ENCODE results near the gene C2orf78. TPM values are rescaled to one million over a fixed set of nuclear protein-coding genes. Genes with fewer than 3 reads are reported as not detected.
A peak's percentile ranks its signal among the peaks of the same experiment; 100 is the strongest.

The C2orf78 gene
- total and polyA plus RNA-seq, 9 of the 15 experiments (the other 6 are each of a cell fraction or from before 2014, with no cell fraction given) = 0.04 to 0.28 (median 0.20) TPM

DNA sequence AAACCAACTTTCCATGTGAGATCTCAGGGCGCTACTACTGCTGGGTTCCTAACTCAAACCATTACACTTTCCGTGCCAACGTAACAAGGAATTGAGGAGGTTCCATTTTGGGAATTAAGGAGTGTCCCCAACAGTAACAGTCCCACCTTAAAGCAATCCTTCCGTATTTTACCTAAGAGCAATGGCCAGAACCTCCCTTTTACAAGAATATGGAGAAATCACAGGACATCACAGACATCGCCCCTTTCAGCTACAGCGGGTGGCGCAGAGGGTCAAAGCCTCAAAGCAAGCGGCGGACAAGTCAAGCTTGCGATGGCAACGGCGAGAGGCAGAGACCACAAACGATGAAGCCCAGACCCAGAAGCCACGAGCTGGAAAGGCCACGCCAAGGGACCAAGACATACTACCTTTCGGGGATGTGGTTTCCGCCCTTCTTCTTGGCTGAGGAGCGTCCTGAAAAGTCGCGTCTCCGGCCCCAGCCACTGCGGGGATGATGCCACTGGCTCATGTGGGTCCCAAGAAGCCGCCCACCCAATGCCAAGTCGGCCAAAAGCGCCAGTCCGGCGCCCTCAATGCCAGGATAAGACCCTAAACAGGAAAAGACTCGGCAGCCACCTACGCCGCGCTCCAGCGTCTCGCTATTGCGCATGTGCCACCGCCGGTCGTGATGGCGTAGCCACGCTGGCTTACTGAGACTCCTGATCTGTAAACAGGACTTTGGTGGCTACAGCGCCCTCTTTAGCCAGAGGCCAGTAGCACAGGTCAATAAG, 4.3 kb upstream of the C2orf78 start, which contains the start of gene DUSP11 (continued):
- TF ChIP-seq USF2 (CRISPR knock-in tag; IDR thresholded peaks at IDR 0.05) (no peak), EGR1 (conservative IDR thresholded peaks at IDR 0.05) (peak; percentile 64), CSDE1 (IDR thresholded peaks at IDR 0.05) (no peak), SREBF2 (CRISPR knock-in tag; IDR thresholded peaks at IDR 0.05) (no peak), TCF7L2 (IDR thresholded peaks at IDR 0.05; ENCODE audit: low read depth, low read length) (no peak), PATZ1 (CRISPR knock-in tag; IDR thresholded peaks at IDR 0.05; ENCODE audit: borderline replicate concordance) (no peak), MTA3 (IDR thresholded peaks at IDR 0.05; ENCODE audit: borderline replicate concordance) (peak; percentile 60; the same call in 1 of the 2 replicates), TFAM (CRISPR knock-in tag; conservative IDR thresholded peaks at IDR 0.05) (no peak), NELFE (IDR thresholded peaks at IDR 0.05; ENCODE audit: insufficient read depth, insufficient read length) (no peak), MAFG (tag; conservative IDR thresholded peaks at IDR 0.05) (no peak)
- TF ChIP-seq, protein P1, sequence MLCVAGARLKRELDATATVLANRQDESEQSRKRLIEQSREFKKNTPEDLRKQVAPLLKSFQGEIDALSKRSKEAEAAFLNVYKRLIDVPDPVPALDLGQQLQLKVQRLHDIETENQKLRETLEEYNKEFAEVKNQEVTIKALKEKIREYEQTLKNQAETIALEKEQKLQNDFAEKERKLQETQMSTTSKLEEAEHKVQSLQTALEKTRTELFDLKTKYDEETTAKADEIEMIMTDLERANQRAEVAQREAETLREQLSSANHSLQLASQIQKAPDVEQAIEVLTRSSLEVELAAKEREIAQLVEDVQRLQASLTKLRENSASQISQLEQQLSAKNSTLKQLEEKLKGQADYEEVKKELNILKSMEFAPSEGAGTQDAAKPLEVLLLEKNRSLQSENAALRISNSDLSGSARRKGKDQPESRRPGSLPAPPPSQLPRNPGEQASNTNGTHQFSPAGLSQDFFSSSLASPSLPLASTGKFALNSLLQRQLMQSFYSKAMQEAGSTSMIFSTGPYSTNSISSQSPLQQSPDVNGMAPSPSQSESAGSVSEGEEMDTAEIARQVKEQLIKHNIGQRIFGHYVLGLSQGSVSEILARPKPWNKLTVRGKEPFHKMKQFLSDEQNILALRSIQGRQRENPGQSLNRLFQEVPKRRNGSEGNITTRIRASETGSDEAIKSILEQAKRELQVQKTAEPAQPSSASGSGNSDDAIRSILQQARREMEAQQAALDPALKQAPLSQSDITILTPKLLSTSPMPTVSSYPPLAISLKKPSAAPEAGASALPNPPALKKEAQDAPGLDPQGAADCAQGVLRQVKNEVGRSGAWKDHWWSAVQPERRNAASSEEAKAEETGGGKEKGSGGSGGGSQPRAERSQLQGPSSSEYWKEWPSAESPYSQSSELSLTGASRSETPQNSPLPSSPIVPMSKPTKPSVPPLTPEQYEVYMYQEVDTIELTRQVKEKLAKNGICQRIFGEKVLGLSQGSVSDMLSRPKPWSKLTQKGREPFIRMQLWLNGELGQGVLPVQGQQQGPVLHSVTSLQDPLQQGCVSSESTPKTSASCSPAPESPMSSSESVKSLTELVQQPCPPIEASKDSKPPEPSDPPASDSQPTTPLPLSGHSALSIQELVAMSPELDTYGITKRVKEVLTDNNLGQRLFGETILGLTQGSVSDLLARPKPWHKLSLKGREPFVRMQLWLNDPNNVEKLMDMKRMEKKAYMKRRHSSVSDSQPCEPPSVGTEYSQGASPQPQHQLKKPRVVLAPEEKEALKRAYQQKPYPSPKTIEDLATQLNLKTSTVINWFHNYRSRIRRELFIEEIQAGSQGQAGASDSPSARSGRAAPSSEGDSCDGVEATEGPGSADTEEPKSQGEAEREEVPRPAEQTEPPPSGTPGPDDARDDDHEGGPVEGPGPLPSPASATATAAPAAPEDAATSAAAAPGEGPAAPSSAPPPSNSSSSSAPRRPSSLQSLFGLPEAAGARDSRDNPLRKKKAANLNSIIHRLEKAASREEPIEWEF (CRISPR knock-in tag; IDR thresholded peaks at IDR 0.05) = no peak
- TF ChIP-seq, protein P2, sequence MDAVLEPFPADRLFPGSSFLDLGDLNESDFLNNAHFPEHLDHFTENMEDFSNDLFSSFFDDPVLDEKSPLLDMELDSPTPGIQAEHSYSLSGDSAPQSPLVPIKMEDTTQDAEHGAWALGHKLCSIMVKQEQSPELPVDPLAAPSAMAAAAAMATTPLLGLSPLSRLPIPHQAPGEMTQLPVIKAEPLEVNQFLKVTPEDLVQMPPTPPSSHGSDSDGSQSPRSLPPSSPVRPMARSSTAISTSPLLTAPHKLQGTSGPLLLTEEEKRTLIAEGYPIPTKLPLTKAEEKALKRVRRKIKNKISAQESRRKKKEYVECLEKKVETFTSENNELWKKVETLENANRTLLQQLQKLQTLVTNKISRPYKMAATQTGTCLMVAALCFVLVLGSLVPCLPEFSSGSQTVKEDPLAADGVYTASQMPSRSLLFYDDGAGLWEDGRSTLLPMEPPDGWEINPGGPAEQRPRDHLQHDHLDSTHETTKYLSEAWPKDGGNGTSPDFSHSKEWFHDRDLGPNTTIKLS (IDR thresholded peaks at IDR 0.05; ENCODE audit: borderline replicate concordance, low read depth) = peak; percentile 96
- TF ChIP-seq, protein P3, sequence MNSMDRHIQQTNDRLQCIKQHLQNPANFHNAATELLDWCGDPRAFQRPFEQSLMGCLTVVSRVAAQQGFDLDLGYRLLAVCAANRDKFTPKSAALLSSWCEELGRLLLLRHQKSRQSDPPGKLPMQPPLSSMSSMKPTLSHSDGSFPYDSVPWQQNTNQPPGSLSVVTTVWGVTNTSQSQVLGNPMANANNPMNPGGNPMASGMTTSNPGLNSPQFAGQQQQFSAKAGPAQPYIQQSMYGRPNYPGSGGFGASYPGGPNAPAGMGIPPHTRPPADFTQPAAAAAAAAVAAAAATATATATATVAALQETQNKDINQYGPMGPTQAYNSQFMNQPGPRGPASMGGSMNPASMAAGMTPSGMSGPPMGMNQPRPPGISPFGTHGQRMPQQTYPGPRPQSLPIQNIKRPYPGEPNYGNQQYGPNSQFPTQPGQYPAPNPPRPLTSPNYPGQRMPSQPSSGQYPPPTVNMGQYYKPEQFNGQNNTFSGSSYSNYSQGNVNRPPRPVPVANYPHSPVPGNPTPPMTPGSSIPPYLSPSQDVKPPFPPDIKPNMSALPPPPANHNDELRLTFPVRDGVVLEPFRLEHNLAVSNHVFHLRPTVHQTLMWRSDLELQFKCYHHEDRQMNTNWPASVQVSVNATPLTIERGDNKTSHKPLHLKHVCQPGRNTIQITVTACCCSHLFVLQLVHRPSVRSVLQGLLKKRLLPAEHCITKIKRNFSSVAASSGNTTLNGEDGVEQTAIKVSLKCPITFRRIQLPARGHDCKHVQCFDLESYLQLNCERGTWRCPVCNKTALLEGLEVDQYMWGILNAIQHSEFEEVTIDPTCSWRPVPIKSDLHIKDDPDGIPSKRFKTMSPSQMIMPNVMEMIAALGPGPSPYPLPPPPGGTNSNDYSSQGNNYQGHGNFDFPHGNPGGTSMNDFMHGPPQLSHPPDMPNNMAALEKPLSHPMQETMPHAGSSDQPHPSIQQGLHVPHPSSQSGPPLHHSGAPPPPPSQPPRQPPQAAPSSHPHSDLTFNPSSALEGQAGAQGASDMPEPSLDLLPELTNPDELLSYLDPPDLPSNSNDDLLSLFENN (IDR thresholded peaks at IDR 0.05; ENCODE audit: low read depth in 2 of 2, low read length in 2 of 2) = 0 out of 4 replicates have a peak, but pooled peaks of 1 of the 2 experiments have one; percentile 20
